ENCODE results near the gene DPH2.
A peak's percentile ranks its signal among the peaks of the same experiment; 100 is the strongest.

The DPH2 gene

GRCh38 chr1:43968348-43968948 lies 1.4 kb upstream of the DPH2 start:
- no peak for DNase-seq (ENCODE audit: low spot score)

GRCh38 chr1:43969416-43969745 lies 429 bp upstream of the DPH2 start:
- DNase-seq (ENCODE audit: low spot score): no peak

- DNase-seq (ENCODE audit: low spot score): no peak
Observed at GRCh38 chr1:43970502-43970901, 692 bp downstream of the DPH2 start.

GRCh38 chr1:43970911-43971310 lies 1.1 kb downstream of the DPH2 start:
- no peak for DNase-seq (ENCODE audit: low spot score)

- no peak for DNase-seq (ENCODE audit: low spot score)
Observed at GRCh38 chr1:43971336-43971980, 1.6 kb downstream of the DPH2 start.

GRCh38 chr1:43973981-43974442 lies 4.2 kb downstream of the DPH2 start:
- peak; percentile 41 for DNase-seq (ENCODE audit: low spot score)

GRCh38 chr1:43974443-43975248 lies 4.8 kb downstream of the DPH2 start, which contains the start of gene ATP6V0B:
Gene ATP6V0B (plus strand): TSS chr1:43974960. CDS start chr1:43975041, 81 bp downstream.
- peak; percentile 94 for DNase-seq (ENCODE audit: low spot score)

GRCh38 chr1:43975249-43975961 lies 5.6 kb downstream of the DPH2 start:
- peak; percentile 40 for DNase-seq (ENCODE audit: low spot score)

GRCh38 chr1:43976045-43976444 lies 6.2 kb downstream of the DPH2 start:
- no peak for DNase-seq (ENCODE audit: low spot score)

GRCh38 chr1:43976890-43977289 lies 7.1 kb downstream of the DPH2 start:
- DNase-seq (ENCODE audit: low spot score): no peak

GRCh38 chr1:43977376-43978263 lies 7.8 kb downstream of the DPH2 start:
- DNase-seq (ENCODE audit: low spot score): no peak

GRCh38 chr1:43978264-43978550 lies 8.4 kb downstream of the DPH2 start:
- no peak for DNase-seq (ENCODE audit: low spot score)

- no peak for DNase-seq (ENCODE audit: low spot score)
Observed at GRCh38 chr1:43978551-43979260, 8.9 kb downstream of the DPH2 start, which contains the start of gene B4GALT2. Gene B4GALT2 (plus strand): TSS chr1:43979210. CDS start chr1:43981161, 1,951 bp downstream.

- DNase-seq (ENCODE audit: low spot score): no peak
Observed at GRCh38 chr1:43979261-43979527, 9.4 kb downstream of the DPH2 start.

GRCh38 chr1:43979528-43980254 lies 9.9 kb downstream of the DPH2 start:
- DNase-seq (ENCODE audit: low spot score): peak; percentile 46

GRCh38 chr1:43980255-43981134 lies 10.7 kb downstream of the DPH2 start:
- DNase-seq (ENCODE audit: low spot score): no peak

- no peak for DNase-seq (ENCODE audit: low spot score)
Observed at GRCh38 chr1:43981135-43981491, 11.3 kb downstream of the DPH2 start.

- no peak for DNase-seq (ENCODE audit: low spot score)
Observed at GRCh38 chr1:43981636-43982035, 11.8 kb downstream of the DPH2 start.

GRCh38 chr1:43982241-43982640 lies 12.4 kb downstream of the DPH2 start:
- DNase-seq (ENCODE audit: low spot score): no peak

GRCh38 chr1:43982808-43983207 lies 13.0 kb downstream of the DPH2 start:
- no peak for DNase-seq (ENCODE audit: low spot score)
